Stimulated activated CD8-positive, alpha-beta memory T cell treated with anti-CD3 and anti-CD28 coated beads, Interleukin-7, amount 100 ng/mL, for 48 hours (primary cell): Measurements from ENCODE around the gene JADE3.

Experiments used
- DNase-seq, 2 donors: peaks; one replicate each; pipeline ENCODE4 v3.0.0-alpha.2; 2020; ENCODE audit warnings: low read depth in 1 of 2; ENCODE audit errors: extremely low read depth in 1 of 2

JADE3 gene

DNA sequence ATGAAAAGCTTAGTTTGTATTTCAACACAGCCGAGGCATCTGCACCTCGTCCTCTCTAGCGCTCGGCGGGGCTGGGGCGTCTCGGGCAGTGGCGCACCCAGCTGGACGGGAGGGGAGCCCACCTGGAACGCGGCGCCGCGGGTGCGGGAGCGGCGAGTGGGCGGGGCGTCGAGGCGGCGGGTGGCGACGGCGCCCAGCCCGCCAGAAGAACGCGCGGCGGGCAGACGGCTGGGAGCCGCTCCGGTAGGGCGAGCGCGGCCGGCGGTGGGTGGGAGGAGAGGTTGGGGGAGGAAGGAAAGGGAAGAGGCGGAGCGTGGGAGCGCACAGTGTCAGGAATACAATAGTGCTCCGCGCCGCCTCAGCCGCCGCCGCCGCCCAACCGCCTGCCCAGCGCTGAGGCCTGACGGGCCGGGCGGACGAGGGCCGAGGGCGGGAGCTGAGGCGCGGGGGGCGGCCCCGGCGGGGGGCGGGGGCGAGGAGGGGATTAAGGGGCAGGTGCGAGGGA, at the start of gene JADE3:
Gene JADE3 (plus strand): TSS at position 324 of the 505 bp plus-strand sequence. CDS start 72,474 bp downstream, outside the sequence.
- DNase-seq: no peak

- DNase-seq: no peak
These were observed 49.1 kb upstream of the JADE3 start for GRCh38 chrX:46863072-46863471.

GRCh38 chrX:46864606-46865005, 47.6 kb upstream of the JADE3 start:
- DNase-seq: no peak

- no peak for DNase-seq
These were observed 46.9 kb upstream of the JADE3 start for GRCh38 chrX:46865281-46865680.

DNA sequence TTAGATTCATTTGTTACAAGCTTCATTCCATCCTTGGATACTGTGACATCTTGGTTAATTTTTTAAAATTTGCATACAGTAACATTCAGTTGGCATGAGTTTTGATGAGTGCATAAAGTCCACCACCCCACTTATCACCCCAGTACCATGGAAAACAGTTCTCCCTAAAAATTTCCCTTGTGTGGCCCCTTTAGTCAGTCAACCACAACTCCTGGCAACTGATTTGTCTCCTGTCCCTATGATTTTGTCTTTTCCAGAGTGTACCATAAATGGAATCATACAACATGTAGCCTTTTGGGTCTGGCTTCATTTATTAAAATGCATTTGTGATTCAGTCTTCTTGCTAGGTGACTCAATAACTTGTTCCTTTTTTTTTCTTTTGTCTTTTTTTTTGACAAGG, 45.5 kb upstream of the JADE3 start:
- DNase-seq: no peak

DNA sequence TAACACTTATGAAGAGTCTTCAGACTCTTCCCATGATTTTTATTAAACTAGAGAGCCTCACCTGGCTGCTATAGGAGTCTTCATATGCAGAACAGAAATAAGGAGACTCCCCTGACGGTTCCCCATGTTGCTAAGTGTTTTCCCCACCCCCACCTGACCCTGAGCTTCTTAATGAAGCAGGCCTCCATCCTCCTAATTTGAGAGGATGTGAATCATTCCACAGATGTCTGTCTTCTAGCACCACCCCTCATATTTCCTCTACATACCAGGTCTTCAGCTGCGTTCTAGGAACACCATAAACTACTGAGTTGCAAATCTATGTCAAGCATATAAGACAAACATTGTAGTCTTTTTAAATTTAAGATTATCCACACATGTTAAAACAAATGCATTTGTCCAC, 38.5 kb upstream of the JADE3 start:
- no peak for DNase-seq

DNA sequence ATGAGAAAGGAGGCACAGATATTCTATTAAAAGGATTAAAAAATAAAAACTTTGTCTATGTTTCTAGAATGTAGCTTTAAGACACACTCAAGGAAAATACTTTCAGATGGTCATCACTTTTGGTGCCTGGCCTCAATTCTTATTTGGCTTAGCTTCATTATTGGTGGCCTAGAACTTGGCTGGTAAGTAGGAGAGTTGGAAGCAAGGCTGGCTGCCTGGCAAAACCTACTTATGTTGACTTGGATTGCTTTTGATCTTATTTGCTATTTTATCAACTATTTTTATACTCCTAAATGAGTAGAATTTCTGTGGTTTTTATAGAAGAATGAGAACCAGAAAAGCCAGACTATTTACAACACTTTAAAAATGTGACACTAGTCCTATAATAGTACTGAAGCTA, 35.3 kb upstream of the JADE3 start:
- no peak for DNase-seq

DNA sequence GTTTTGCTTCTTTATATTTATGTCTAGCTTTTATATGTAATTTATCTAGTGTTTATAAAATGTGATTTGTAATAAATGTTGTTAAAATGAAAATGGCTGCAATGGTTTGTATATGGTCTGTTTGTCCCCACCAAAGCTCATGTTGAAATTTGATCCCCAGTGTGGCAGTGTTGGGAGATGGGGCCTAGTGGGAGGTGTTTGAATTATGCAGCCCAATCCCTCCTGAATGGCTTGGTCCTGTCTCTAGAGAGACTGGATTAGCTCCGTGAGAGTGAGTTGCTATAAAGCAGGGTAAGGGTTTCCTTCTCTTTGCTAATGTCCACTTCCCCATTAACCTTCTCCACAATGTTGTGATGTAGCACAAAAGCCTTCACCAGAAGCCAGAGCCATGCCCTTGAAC, 30.0 kb upstream of the JADE3 start:
- no peak for DNase-seq

GRCh38 chrX:46884799-46885198, 27.4 kb upstream of the JADE3 start:
- DNase-seq: no peak

DNA sequence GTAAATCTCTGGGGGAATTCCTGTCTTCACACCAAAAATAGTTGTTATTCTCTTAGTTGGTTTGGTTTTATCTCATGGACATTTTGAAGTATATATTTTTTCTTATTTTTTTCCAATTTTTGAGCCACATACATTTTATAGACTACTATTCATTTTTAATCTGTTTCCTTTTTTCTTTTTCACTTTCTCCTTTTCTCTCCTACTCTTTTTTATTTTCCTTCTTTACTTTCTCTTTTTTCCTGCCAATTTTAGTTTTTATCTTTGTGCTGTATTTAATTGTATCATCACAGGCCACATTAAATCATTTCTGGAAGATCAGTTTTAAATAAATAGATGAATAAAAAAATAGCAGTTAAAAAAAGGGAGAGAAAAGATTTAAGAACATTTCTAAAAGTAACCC, 14.0 kb upstream of the JADE3 start:
- no peak for DNase-seq

- peak in 1 of 2 donors; percentile 25 for DNase-seq
These were observed 8.6 kb upstream of the JADE3 start for GRCh38 chrX:46903458-46904242.

GRCh38 chrX:46904626-46905025, 7.6 kb upstream of the JADE3 start:
- no peak for DNase-seq

DNA sequence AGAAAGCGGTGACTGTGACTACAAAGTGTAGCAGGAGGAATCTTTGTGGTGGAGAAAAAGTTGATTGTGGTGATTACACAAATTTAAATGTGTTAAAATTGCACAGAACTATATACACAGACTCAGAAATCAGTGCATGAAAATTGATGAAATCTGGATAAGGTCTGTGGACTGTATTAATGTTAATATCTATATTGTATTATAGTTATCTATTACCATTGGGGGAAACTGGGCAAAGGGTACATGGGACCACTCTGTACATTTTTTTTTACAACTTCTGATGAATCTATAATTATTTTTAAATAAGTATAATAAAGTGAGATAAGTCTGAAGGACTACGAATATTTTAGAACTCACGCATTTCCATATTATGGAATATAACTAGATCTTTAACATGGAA, 1.8 kb upstream of the JADE3 start:
- no peak for DNase-seq

DNA sequence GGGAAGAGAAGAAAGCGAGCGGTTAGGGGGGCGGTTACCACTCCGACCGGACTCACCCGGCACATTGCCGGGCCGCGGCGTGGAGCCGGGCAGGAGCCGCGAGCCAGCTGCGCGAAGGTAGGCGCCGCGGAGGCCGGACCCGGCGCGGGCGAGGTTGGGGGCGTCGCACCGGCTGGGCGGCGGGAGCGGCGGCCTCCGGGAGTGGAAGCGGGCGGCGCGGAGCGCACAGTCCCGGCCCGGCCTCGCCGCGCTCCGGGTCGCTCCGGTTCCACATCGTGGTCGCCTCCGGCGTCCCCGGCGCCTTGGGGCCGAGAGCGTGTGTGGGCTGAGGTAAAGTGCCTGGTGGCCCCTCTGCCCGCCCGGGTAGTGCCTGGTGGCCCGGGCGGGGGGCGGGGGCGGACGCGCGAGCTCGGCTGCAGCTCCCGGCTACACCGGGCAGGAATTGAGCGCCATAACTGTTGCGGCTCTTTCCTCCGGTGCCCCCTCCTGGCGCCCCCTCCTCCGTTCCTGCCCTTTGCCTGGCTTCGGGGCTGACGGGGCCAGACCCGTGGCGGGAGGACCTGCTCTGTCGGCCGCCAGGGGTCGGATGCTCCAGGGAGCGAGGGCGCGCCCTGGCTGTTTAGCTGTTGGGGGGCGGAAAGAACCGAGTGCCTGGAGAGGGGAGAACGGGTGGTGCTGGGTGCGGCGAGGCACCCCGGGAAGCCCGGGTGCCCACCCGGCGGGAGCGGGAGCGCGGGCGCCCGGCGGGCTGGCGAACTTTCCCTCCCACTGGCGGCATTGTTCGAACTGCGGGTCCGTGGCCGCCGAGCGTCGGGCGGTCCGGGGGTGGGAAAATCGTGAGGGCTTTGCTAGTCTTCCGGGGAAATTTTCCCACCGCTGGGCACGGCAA, 626 bp downstream of the JADE3 start:
- DNase-seq: no peak

DNA sequence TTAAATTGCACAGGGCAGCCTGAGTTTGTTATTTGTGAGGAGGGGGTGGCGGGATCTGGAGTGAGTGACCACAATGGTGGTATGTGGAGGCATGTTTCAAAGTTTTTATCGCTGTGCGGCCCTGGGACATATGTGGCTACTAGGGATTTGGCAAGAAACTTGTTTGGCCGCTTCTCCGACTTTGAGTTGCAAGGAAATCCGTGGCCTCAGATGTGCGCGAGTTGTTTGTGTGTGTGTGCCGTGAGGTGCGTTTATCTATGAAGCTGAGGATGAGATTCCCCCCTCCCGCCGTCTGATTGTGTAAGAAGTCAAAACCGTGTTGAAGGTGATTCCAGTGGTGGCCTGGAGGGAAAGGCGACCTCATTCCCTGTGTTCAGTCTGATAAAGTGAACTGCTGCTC, 1.4 kb downstream of the JADE3 start:
- no peak for DNase-seq

GRCh38 chrX:46916273-46916672, 4.1 kb downstream of the JADE3 start:
- DNase-seq: no peak

DNA sequence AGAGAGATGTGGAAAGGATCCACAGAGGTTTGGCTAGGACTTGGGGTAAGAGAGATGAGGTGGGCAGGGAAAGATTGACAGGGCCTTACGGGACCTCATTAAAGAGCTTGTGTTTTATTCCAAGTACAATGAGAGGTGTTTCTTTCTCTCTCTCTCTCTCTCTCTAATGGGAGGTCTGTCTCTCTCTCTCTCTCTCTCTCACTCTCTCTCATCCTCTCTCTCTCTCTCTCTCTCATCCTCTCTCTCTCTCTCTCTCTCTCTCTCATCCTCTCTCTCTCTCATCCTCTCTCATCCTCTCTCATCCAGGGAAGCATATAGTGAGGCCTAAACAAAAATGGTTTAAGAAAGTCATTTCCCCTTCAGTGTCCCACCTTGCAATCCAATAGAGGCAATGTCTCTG, 5.4 kb downstream of the JADE3 start:
- no peak for DNase-seq

GRCh38 chrX:46918434-46918833, 6.2 kb downstream of the JADE3 start:
- no peak for DNase-seq

DNA sequence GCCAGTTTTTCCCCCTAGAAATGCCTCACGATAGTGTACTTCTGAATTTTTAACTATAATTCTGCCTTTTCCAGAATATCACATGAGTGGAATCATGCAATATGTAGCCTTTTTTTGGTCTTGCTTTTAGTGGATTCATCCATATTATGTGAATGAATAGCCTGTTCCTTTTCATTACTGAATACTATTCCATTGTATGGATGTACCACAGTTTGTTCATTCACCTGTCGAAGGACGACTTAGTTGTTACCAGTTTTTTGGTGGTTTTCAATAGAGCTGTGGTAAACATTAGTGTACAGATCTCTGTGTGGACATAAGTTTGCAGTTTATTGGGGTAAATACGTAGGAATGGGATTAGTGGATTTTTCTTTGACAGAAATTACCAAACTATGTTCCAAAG, 8.0 kb downstream of the JADE3 start:
- DNase-seq: no peak

DNA sequence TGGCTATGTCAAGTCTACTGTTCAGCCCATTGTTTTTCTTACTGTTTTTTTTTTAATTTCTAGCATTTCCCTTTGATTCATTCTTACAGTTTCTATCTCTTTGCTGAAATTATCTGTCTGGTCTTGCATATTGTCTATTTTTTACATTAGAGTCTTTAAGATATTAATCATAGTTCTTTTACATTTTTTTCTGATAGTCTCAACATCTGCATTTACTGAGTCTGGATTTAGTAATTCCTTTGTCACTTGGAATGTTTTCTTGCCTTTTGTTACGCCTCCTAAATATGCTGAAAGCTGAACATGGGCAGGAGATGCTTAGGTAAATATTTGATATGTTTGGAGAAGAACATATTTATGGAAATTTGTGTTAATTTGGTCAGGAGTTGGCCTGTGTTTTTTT, 10.4 kb downstream of the JADE3 start:
- DNase-seq: no peak

GRCh38 chrX:46927718-46928117, 15.5 kb downstream of the JADE3 start:
- no peak for DNase-seq
